ENCODE data around the gene WWC2.

DNA sequence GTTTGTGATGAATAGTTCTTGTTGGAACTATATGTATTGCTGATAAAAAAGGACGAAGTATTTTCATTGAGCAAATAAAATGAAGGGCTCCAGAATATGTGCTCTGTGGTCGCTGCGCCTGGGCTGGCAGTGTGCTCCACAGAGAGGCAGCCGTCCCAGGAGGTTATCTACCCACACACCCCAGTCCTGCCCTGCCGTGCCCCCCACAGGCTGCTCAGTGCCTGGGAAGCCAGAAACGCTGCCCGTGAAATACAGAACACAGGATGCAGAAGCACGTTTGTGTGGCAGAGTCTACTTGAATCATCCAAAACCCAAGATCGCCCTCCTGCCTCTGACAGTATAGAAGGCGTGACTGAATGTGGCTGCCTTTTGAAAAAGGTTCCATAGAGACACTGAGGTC lies 219.6 kb downstream of the WWC2 start:
- TF ChIP-seq POLR2AphosphoS5 (IDR thresholded peaks at IDR 0.05) (no peak), POLR2A (IDR thresholded peaks at IDR 0.05; ENCODE audit: low read depth) (no peak), EP300 (IDR thresholded peaks at IDR 0.05) (no peak)

All from esophagus muscularis mucosa (tissue), 3 donors.